T-cell (primary cell): ENCODE data around the gene PCLO. TPM values are rescaled to one million over a fixed set of nuclear protein-coding genes. Genes with fewer than 3 reads are reported as not detected.

Experiments
- ATAC-seq, 4 experiments: fragments of 200-7000 bp in 3 of 4; fragments of 150-1000 bp in 1 of 4; cut with Tn5 transposase; replicated peaks in 1 of 4; 1 replicate in 3 of 4; 2 replicates in 1 of 4; pipeline ENCODE4 v1.10.0; 2021; ENCODE audit warnings: moderate library complexity in 3 of 4, mild to moderate bottlenecking in 2 of 4, moderate number of reproducible peaks in 1 of 4
- CTCF ChIA-PET, 2 donors: fragments of 300-600 bp; sonication (Branson Sonifier 250); formaldehyde crosslinking; loops; one replicate each; lab custom pipeline; 2022; ENCODE audit warnings: antibody characterized with exemption in 2 of 2; lab: Charles Lee
- POLR2A ChIA-PET, 2 donors: fragments of 300-600 bp; sonication (Branson Sonifier 250); formaldehyde crosslinking; loops; one replicate each; lab custom pipeline; 2022; ENCODE audit warnings: antibody characterized with exemption in 2 of 2; lab: Charles Lee
- DNase-seq, 35 experiments: peaks; one replicate each; pipeline versions ENCODE4 v3.0.0 to v3.0.0-alpha.2; 2013 to 2023
- H3K27ac ChIP-seq: one replicate; pipeline ENCODE4 v1.5.1; 2013; ENCODE audit warnings: low read length
- H3K27me3 ChIP-seq, 2 experiments: replicated peaks in 1 of 2; 1 replicate in 1 of 2; 2 replicates in 1 of 2; pipeline versions ENCODE4 v1.6.1 to v1.7.0; 2013; ENCODE audit warnings: low read length in 1 of 2, mixed read lengths in 1 of 2; ENCODE audit not compliant: control insufficient read depth in 2 of 2, insufficient read depth in 2 of 2; ENCODE audit errors: extremely low read depth in 1 of 2
- H3K36me3 ChIP-seq, 2 donors: 1 replicate in 1 of 2; 2 replicates in 1 of 2; pipeline versions ENCODE4 v1.6.1 to v1.7.0; 2013; ENCODE audit warnings: low read length in 1 of 2; ENCODE audit not compliant: control insufficient read depth in 2 of 2, insufficient read depth in 1 of 2; ENCODE audit errors: extremely low read depth in 1 of 2
- H3K4me1 ChIP-seq, 2 experiments: 1 replicate in 1 of 2; 2 replicates in 1 of 2; pipeline versions ENCODE4 v1.6.1 to v1.7.0; 2013; ENCODE audit warnings: low read length in 2 of 2, mixed read lengths in 1 of 2; ENCODE audit not compliant: insufficient read depth in 2 of 2, control insufficient read depth in 1 of 2; ENCODE audit errors: extremely low read depth in 1 of 2
- H3K4me3 ChIP-seq, 2 donors: 1 replicate in 1 of 2; 2 replicates in 1 of 2; pipeline versions ENCODE4 v1.5.1 to v1.7.0; 2013; ENCODE audit warnings: mild to moderate bottlenecking in 2 of 2, low read length in 1 of 2, moderate library complexity in 1 of 2; ENCODE audit not compliant: control insufficient read depth in 1 of 2; ENCODE audit errors: extremely low read depth in 1 of 2
- H3K9me3 ChIP-seq: 2 replicates; pipeline ENCODE4 v1.7.0; 2013
- H3K27ac Mint-ChIP-seq, 2 donors: one replicate each; pipeline ENCODE4 v1.8.0; 2020 to 2021; ENCODE audit warnings: mild to moderate bottlenecking in 2 of 2, mixed read lengths in 2 of 2
- H3K27me3 Mint-ChIP-seq, 2 donors: one replicate each; pipeline ENCODE4 v1.8.0; 2021 to 2022; ENCODE audit warnings: mixed read lengths in 2 of 2
- H3K36me3 Mint-ChIP-seq: one replicate; pipeline ENCODE4 v1.8.0; 2021; ENCODE audit warnings: mixed read lengths
- H3K4me1 Mint-ChIP-seq, 3 donors: one replicate each; pipeline ENCODE4 v1.8.0; 2020 to 2022; ENCODE audit warnings: mixed read lengths in 3 of 3, mild to moderate bottlenecking in 1 of 3
- H3K4me3 Mint-ChIP-seq, 3 donors: one replicate each; pipeline ENCODE4 v1.8.0; 2020 to 2022; ENCODE audit warnings: mild to moderate bottlenecking in 3 of 3, mixed read lengths in 3 of 3, moderate library complexity in 3 of 3
- H3K9me3 Mint-ChIP-seq, 3 donors: one replicate each; pipeline ENCODE4 v1.8.0; 2020 to 2022; ENCODE audit warnings: mixed read lengths in 3 of 3
- WGBS: methylation state at CpG from one replicate; pipeline ENCODE4 v1.1.5; 2013; ENCODE audit warnings: missing lambda C conversion rate; ENCODE audit not compliant: insufficient coverage; 5-methylcytosine and 5-hydroxymethylcytosine counted together
- total RNA-seq, 35 experiments: library from RNA in 6 of 35; stranded (reverse) in 6 of 35; fragments of 120-200 nt in 1 of 35; gene quantifications; one replicate each; pipeline versions ENCODE4 v1.2.1 to v1.2.4 and lab custom pipeline; 2013 to 2026

Gene PCLO
- total RNA-seq, 5 donors from 2014 or later (not counting 1 experiment from before 2014, with no cell fraction given): 0.03 to 0.05 (median 0.03) TPM; not detected in 1

DNA sequence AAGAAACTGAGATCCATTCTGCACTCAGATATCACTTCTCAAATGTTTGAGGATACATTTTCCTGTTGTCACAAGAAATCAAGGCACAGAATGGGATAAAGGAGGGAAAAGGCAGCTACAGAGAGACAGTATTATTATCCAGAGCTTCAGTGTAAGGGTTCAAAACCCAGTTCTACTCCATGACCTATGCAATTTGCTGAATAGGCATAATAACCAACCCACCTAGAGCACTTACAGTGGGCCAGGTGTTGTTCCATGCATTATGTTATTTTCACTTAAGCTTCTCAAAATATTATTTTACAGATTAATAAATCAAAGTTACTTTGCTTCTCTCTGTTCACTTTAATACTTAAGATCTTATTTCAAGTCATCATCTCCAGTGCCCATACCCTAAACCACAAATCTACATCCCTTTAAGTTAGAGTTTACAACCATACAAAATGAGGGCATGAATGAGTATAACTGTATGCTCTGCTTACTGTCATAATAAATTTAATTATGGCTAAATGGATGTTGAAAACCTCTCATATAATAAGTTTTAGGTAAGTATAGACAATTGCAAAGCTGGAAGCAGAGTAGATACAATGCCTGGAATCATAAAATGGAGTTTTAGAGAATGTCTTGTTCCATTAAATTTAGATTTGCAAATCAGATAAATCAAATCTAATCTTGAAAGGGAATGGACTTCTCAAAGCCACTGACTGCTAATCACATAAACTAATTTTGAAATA is 28.1 kb upstream of the PCLO start:
- ChIA-PET CTCF (no interaction called here), POLR2A (no interaction called here)
- Histone ChIP-seq H3K27me3 (no peaks in the 10 kb centered on the region), H3K9me3 (no peaks in the 10 kb centered on the region), H3K4me1 (no peaks in the 10 kb centered on the region), H3K4me3 (no peak overlapping the region), H3K36me3 (no peaks in the 10 kb centered on the region), H3K27ac (no peak overlapping the region)
- Mint-ChIP-seq H3K36me3 (no peaks in the 10 kb centered on the region), H3K27me3 (no peaks in the 10 kb centered on the region), H3K4me3 (no peak overlapping the region), H3K27ac (no peak overlapping the region), H3K4me1 (no peaks in the 10 kb centered on the region), H3K9me3 (peaks cover 0 to 10% (median 0%) of the 10 kb centered on the region in 3 donors)
- ATAC-seq: no peak
- DNase-seq: no peak

DNA sequence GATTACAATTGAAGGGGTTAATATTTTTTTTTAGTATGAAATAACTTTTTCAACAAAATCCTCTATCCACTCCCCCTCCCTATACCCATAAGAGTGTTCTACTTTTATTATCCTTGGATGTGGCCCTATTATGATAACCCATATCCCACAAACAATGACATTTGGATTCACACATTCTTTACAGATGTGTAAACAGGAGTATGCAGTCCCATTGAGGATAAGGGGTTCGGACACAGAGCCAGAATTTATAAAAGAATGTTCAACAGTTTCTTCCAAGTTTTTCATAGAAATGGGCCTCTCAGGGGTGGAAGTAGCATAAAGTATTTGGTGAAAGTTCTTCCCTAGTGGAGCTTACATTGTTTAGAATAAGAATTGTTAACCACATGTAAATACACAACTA is 16.1 kb upstream of the PCLO start:
- no peaks in the 10 kb centered on the region for H3K9me3 ChIP-seq
- POLR2A ChIA-PET: no interaction called here

DNA sequence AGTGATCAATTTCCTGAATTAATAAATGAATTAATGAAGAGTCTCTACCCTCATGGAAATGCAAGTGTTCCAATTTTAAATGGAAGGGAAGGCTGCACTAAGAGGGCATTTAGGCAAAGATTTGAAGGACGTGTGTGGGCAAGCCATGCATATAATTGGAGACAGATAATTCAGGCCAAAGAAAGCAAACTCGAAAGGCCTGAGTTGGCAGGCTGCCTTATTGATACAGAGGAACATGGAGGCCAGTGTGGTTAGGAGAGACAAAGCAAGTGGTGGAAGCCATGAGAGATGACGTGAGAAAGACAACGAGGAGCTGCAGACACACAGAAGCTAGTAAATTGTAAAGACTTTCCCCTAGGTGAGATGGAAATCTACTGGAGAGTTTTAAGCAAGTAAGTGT is 15.4 kb upstream of the PCLO start:
- Mint-ChIP-seq H3K27ac (no peak overlapping the region), H3K4me1 (no peaks in the 10 kb centered on the region), H3K4me3 (no peak overlapping the region), H3K9me3 (peaks cover 11 to 42% (median 22%) of the 10 kb centered on the region in 3 donors), H3K36me3 (no peaks in the 10 kb centered on the region), H3K27me3 (no peaks in the 10 kb centered on the region)
- ChIA-PET CTCF (no interaction called here), POLR2A (no interaction called here)
- Histone ChIP-seq H3K4me3 (no peak overlapping the region), H3K9me3 (no peaks in the 10 kb centered on the region), H3K27ac (no peak overlapping the region), H3K36me3 (no peaks in the 10 kb centered on the region), H3K27me3 (peaks cover 0 to 2% of the 10 kb centered on the region in 2 experiments), H3K4me1 (no peaks in the 10 kb centered on the region)
- ATAC-seq: no peak
- 72% methylated on average over 4 of the region's 4 CpGs for WGBS
- no peak for DNase-seq

More for the DNA sequence above, 16.1 kb upstream of the PCLO start:
- Histone ChIP-seq H3K4me1 (no peaks in the 10 kb centered on the region), H3K4me3 (no peak overlapping the region), H3K27ac (no peak overlapping the region), H3K36me3 (no peaks in the 10 kb centered on the region), H3K27me3 (peaks cover 0 to 2% of the 10 kb centered on the region in 2 experiments)
- Mint-ChIP-seq H3K9me3 (peaks cover 14 to 44% (median 26%) of the 10 kb centered on the region in 3 donors), H3K4me3 (no peak overlapping the region), H3K27ac (no peak overlapping the region), H3K4me1 (no peaks in the 10 kb centered on the region), H3K36me3 (no peaks in the 10 kb centered on the region), H3K27me3 (no peaks in the 10 kb centered on the region)
- CTCF ChIA-PET: no interaction called here
- no peak for DNase-seq
- ATAC-seq: no peak
- no CpG with 5 or more reads among the region's 1 CpG for WGBS

DNA sequence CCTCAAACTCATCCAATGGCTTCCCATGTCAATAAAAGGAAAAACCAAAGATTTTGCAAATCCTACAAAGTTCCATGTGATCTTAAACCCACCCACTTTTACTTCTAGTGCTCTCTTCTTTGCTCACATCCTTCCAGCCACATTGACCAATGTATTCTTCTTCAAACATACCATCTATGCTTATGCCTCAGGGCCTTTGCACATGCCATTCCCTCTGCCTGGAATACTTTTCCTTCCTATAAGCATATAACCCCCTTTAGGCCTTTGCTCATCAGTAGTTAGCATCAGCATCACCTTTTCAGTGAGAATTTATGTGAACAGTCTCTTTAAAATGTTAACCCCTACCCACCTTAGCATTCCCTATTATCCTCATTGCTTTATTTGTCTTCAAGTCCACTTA is 11.0 kb upstream of the PCLO start:
- Mint-ChIP-seq H3K27ac (no peak overlapping the region), H3K9me3 (peaks cover 4 to 22% (median 13%) of the 10 kb centered on the region in 3 donors), H3K27me3 (no peaks in the 10 kb centered on the region), H3K4me3 (no peak overlapping the region), H3K4me1 (no peaks in the 10 kb centered on the region), H3K36me3 (no peaks in the 10 kb centered on the region)
- Histone ChIP-seq H3K4me1 (no peaks in the 10 kb centered on the region), H3K9me3 (no peaks in the 10 kb centered on the region), H3K36me3 (no peaks in the 10 kb centered on the region), H3K4me3 (no peak overlapping the region), H3K27ac (no peak overlapping the region), H3K27me3 (no peaks in the 10 kb centered on the region)
- CTCF ChIA-PET: no interaction called here
- DNase-seq (no peak), ATAC-seq (no peak)
- POLR2A ChIA-PET: no interaction called here

DNA sequence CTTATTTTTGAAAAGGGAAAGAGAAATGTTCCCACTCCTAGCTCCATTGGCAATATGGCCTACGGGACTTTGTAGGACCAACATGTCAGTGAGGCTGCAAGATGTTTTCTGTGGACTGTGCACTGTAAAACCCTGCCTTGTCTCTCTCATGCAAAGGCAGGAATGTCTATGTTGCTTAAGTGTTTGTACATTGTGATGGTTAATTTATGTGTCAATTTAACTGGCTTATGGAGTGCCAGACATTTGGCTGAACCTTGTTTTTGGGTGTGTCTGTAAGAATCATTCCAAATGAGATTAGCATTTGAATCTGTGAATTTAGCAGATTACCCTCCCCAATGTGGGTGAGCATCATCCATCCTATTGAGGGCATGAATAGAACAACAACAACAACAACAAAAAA is 4.1 kb upstream of the PCLO start:
- ChIA-PET POLR2A (no interaction called here), CTCF (no interaction called here)
- Histone ChIP-seq H3K27me3 (peaks cover 0 to 9% of the 10 kb centered on the region in 2 experiments), H3K36me3 (no peaks in the 10 kb centered on the region), H3K27ac (no peak overlapping the region), H3K4me1 (peaks cover 3 to 4% of the 10 kb centered on the region in 2 experiments), H3K9me3 (no peaks in the 10 kb centered on the region), H3K4me3 (no peak overlapping the region)
- Mint-ChIP-seq H3K4me1 (peaks cover 4% of the 10 kb centered on the region in 3 donors), H3K9me3 (peaks cover 0 to 3% (median 2%) of the 10 kb centered on the region in 3 donors), H3K36me3 (no peaks in the 10 kb centered on the region), H3K27me3 (peaks cover 3 to 10% of the 10 kb centered on the region in 2 donors), H3K4me3 (no peak overlapping the region), H3K27ac (no peak overlapping the region)
- WGBS: no CpG with 5 or more reads among the region's 1 CpG
- DNase-seq: no peak
- no peak for ATAC-seq

DNA sequence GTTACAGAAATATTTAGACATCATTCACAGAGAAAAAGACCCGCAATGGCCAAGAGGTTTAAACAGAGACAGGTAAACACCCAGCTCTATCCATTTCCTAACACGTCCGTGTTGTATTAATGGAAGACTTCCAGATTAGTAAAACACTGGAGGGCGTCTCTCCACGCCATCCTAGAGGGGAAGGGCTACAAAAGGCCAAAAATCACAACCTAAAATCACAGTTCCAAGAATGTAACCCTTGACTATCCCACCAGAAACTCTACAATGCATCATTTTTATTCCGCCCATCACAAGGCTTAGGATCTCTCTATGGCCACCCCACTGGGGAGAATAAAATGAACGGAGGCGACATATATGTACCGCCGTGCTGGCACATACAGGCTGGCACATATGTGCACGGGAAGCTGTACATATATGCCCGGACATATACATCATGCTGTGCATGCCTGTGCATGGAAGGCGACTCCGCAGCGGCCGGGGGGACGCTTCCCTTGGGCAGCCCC is 734 bp downstream of the PCLO start:
- ChIA-PET CTCF (no interaction called here), POLR2A (no interaction called here)
- H3K36me3 Mint-ChIP-seq: no peaks in the 10 kb centered on the region
- Histone ChIP-seq H3K27me3 (peaks cover 2 to 9% of the 10 kb centered on the region in 2 experiments), H3K4me1 (peaks cover 3 to 4% of the 10 kb centered on the region in 2 experiments), H3K9me3 (no peaks in the 10 kb centered on the region), H3K36me3 (no peaks in the 10 kb centered on the region), H3K4me3 (peak overlapping the region in 1 of 2 donors; percentile 51), H3K27ac (no peak overlapping the region)
- DNase-seq (no peak), ATAC-seq (peak in 2 of 4 experiments; percentile 5 to 26)
- peaks cover 6 to 16% of the 10 kb centered on the region in 2 donors for H3K27me3 Mint-ChIP-seq
- WGBS: 7% methylated on average over 11 of the region's 17 CpGs
- H3K4me1 Mint-ChIP-seq: peaks cover 6% of the 10 kb centered on the region in 3 donors
- peak overlapping the region; percentile 51 to 59 (median 56) for H3K4me3 Mint-ChIP-seq
- peak overlapping the region in 1 of 2 donors; percentile 49 for H3K27ac Mint-ChIP-seq
- peaks cover 0 to 4% (median 3%) of the 10 kb centered on the region in 3 donors for H3K9me3 Mint-ChIP-seq
